Large intestine (tissue), 12 donors: Measurements from ENCODE around the gene TERF2IP. TPM values are rescaled to one million over a fixed set of nuclear protein-coding genes. Genes with fewer than 3 reads are reported as not detected.

ENCODE experiments used
- DNase-seq, 2 donors: peaks; one replicate each; pipeline versions ENCODE4 v3.0.0 to v3.0.0-alpha.2; 2013
- H3K27ac ChIP-seq: one replicate; pipeline ENCODE4 v1.5.1; 2013; ENCODE audit warnings: low read length
- H3K27me3 ChIP-seq: 2 replicates; pipeline ENCODE4 v1.6.1; 2013; ENCODE audit warnings: low read length; ENCODE audit not compliant: control insufficient read depth, insufficient read depth
- H3K36me3 ChIP-seq: 2 replicates; pipeline ENCODE4 v1.6.1; 2013; ENCODE audit warnings: low read length; ENCODE audit not compliant: control insufficient read depth, insufficient read depth
- H3K4me1 ChIP-seq: one replicate; pipeline ENCODE4 v1.6.1; 2013; ENCODE audit warnings: low read length; ENCODE audit not compliant: control insufficient read depth, insufficient read depth
- H3K4me3 ChIP-seq: one replicate; pipeline ENCODE4 v1.5.1; 2013; ENCODE audit warnings: low read length
- H3K9me3 ChIP-seq: one replicate; pipeline ENCODE4 v1.6.1; 2013; ENCODE audit warnings: mild to moderate bottlenecking, low read depth, low read length, moderate library complexity; ENCODE audit not compliant: control insufficient read depth
- WGBS: methylation state at CpG from one replicate; pipeline ENCODE4 v1.1.5; 2013; ENCODE audit warnings: low lambda C conversion rate; ENCODE audit not compliant: insufficient coverage; 5-methylcytosine and 5-hydroxymethylcytosine counted together
- long read RNA-seq, 11 donors: transcript quantifications; one replicate each; lab custom pipeline, GENCODE V29; 2026
- polyA plus RNA-seq: library from polyadenylated mRNA; unstranded; fragments of 120-200 nt; gene quantifications from one replicate; pipeline ENCODE4 v1.2.1, GENCODE V29; 2013

Gene TERF2IP, protein sequence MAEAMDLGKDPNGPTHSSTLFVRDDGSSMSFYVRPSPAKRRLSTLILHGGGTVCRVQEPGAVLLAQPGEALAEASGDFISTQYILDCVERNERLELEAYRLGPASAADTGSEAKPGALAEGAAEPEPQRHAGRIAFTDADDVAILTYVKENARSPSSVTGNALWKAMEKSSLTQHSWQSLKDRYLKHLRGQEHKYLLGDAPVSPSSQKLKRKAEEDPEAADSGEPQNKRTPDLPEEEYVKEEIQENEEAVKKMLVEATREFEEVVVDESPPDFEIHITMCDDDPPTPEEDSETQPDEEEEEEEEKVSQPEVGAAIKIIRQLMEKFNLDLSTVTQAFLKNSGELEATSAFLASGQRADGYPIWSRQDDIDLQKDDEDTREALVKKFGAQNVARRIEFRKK
- polyA plus RNA-seq: 56.8 TPM
- long read RNA-seq, donor 1, transcript TERF2IP-201 (3 exons, 2,118 nt): major isoform, 26 of 26 reads
- long read RNA-seq, donor 1, partial matches to known transcripts: 0 of 26 reads
- long read RNA-seq, donor 1, other reads (novel, unspliced or antisense): 0 of 26 reads
- long read RNA-seq, donor 2, transcript TERF2IP-201 (3 exons, 2,118 nt): major isoform, 59 of 59 reads
- long read RNA-seq, donor 2, partial matches to known transcripts: 0 of 59 reads
- long read RNA-seq, donor 2, other reads (novel, unspliced or antisense): 0 of 59 reads
- long read RNA-seq, donor 3: 0 reads
- long read RNA-seq, donor 4, partial matches to known transcripts: 0 of 3 reads
- long read RNA-seq, donor 4, other reads (novel, unspliced or antisense): 0 of 3 reads
- long read RNA-seq, donor 5, transcript TERF2IP-201 (3 exons, 2,118 nt): major isoform, 35 of 35 reads
- long read RNA-seq, donor 5, partial matches to known transcripts: 0 of 35 reads
- long read RNA-seq, donor 5, other reads (novel, unspliced or antisense): 0 of 35 reads
- long read RNA-seq, donor 6, transcript TERF2IP-201 (3 exons, 2,118 nt): major isoform, 36 of 49 reads
- long read RNA-seq, donor 6, partial matches to known transcripts: 13 of 49 reads
- long read RNA-seq, donor 6, other reads (novel, unspliced or antisense): 0 of 49 reads
- long read RNA-seq, donor 7, transcript TERF2IP-201 (3 exons, 2,118 nt): major isoform, 31 of 32 reads
- long read RNA-seq, donor 7, partial matches to known transcripts: 0 of 32 reads
- long read RNA-seq, donor 7, other reads (novel, unspliced or antisense): 0 of 32 reads
- long read RNA-seq, donor 8, transcript TERF2IP-201 (3 exons, 2,118 nt): major isoform, 54 of 109 reads
- long read RNA-seq, donor 8, partial matches to known transcripts: 55 of 109 reads
- long read RNA-seq, donor 8, other reads (novel, unspliced or antisense): 0 of 109 reads
- long read RNA-seq, donor 9, transcript TERF2IP-201 (3 exons, 2,118 nt): major isoform, 53 of 53 reads
- long read RNA-seq, donor 9, partial matches to known transcripts: 0 of 53 reads
- long read RNA-seq, donor 9, other reads (novel, unspliced or antisense): 0 of 53 reads
- long read RNA-seq, donor 10, transcript TERF2IP-201 (3 exons, 2,118 nt): major isoform, 35 of 36 reads
- long read RNA-seq, donor 10, partial matches to known transcripts: 0 of 36 reads
- long read RNA-seq, donor 10, other reads (novel, unspliced or antisense): 0 of 36 reads
- long read RNA-seq, donor 11, transcript TERF2IP-201 (3 exons, 2,118 nt): major isoform, 36 of 36 reads
- long read RNA-seq, donor 11, partial matches to known transcripts: 0 of 36 reads
- long read RNA-seq, donor 11, other reads (novel, unspliced or antisense): 0 of 36 reads

DNA sequence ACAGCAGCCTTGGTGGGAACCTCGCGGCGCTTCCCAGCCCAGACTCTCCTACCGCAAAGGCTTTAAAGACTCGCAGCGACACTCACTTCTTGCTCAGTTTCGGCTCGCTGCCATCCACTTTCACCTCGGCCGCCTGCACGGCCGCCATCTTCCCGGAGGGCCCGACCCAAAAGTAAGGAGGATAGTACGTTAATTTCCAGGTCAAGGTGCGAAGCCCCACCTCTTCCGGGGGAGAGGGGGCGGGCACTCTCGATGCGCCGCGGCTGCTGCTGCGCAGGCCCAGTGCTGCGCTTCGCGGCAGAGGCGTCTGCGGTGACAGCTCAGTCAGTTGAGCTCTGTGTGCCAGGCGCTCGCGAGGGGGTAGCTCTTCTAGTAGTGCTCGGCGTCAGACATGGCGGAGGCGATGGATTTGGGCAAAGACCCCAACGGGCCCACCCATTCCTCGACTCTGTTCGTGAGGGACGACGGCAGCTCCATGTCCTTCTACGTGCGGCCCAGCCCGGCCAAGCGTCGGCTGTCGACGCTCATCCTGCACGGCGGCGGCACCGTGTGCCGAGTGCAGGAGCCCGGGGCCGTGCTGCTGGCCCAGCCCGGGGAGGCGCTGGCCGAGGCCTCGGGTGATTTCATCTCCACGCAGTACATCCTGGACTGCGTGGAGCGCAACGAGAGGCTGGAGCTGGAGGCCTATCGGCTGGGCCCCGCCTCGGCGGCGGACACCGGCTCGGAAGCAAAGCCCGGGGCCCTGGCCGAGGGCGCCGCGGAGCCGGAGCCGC lies at the start of gene TERF2IP, which contains the start of gene KARS1:
Gene TERF2IP (plus strand): TSS at position 282 of the 773 bp plus-strand sequence. CDS start 110 bp downstream, at position 392.
Gene KARS1 (minus strand): TSS at position 174 of the 773 bp plus-strand sequence. CDS start 26 bp downstream, at position 148.
- H3K9me3 ChIP-seq: no peaks in the 10 kb centered on the region
- peaks cover 16% of the 10 kb centered on the region for H3K4me1 ChIP-seq
- peak; percentile 95 to 97 for DNase-seq
- WGBS: no CpG with 5 or more reads among the region's 76 CpGs
- peak within 1 kb of the TSS; percentile 88 for H3K4me3 ChIP-seq
- H3K27ac ChIP-seq: peak within 1 kb of the TSS; percentile 87
- H3K27me3 ChIP-seq: no peaks in the 10 kb centered on the region
- peaks cover 23% of the 10 kb centered on the region for H3K36me3 ChIP-seq

DNA sequence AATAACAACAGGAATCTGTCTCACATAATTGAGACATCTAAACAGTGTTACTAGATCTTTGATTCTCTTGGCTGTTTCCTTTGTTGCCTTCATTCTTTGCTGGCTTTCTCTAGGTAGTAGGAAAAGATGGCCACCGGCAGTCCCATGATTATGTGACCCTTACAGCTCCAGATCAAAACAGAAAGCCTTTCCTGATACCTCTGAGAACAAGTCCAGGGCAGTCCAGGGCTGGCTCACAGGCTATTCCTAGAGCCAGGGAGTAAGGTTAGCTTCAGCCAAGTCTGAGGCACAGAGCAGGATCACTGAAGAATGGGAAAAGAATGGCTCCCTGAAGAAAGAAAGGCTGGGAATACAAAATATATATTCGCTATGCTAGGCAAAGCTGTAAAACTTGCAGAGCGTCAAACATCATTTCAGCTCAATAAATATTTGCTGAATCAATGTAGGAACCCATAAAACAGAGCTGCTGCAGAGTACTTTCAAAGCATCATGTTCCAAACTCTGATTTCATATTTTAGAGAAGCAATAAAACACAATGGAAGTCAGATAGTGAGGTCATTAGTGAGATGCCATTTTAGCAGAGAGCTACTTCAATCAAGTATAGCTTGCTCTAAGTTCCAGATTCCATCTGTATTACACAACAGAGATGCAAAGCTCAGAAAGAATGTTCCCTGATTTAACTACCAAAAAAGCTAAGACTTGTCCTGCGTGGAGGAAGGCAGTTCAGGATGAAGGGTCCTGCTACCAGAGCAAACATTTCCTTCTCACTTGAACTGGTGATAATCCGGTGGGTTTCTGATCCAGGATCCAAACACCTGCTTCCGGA lies 47.9 kb upstream of the TERF2IP start:
- H3K27me3 ChIP-seq: no peaks in the 10 kb centered on the region
- H3K9me3 ChIP-seq: no peaks in the 10 kb centered on the region
- no peak overlapping the region for H3K4me3 ChIP-seq
- WGBS: 50% methylated on average over 2 of the region's 6 CpGs
- DNase-seq: no peak
- H3K27ac ChIP-seq: no peak overlapping the region
- peaks cover 54% of the 10 kb centered on the region for H3K36me3 ChIP-seq
- H3K4me1 ChIP-seq: no peaks in the 10 kb centered on the region

DNA sequence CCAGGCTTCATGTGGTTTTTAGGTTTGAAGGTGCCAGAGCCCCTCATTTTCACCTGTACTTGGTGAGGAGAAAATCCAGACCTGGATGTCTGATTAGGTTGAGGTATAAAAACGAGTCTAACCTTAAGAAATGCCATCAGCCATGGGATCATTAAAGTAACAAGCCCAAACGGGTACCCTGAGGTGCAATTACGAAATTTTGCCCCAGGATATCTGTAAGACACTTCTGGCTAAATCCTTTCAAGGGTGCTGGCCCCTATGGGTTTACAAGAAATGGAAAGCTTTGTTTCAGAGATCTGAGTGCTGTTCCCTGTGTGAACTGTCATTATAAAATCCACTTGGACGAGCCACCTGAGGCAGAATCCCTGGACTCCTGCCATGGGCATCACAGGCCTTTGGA lies 44.3 kb upstream of the TERF2IP start:
- no peaks in the 10 kb centered on the region for H3K27me3 ChIP-seq
- no peak for DNase-seq
- H3K4me1 ChIP-seq: no peaks in the 10 kb centered on the region
- H3K27ac ChIP-seq: no peak overlapping the region
- H3K9me3 ChIP-seq: no peaks in the 10 kb centered on the region
- WGBS: no CpG with 5 or more reads among the region's 4 CpGs
- H3K4me3 ChIP-seq: no peak overlapping the region
- H3K36me3 ChIP-seq: peaks cover 58% of the 10 kb centered on the region

DNA sequence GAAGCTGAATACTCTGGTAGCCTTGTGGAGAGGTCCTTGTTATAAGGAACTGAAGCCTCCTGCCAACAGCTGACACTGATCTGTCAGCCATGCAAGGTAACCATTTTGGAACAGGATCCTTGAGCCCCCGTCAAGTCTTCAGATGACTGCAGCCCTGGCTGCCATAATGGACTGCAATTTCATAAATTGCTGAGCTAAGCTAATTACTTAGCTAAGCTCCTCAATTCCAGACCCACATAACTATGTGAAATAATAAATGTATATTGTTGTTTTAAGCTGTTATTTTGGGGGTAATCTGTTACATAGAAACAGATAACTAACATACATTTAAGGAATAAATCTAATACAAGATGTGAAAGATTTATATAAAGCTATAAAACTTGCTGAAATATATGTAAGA lies 41.1 kb upstream of the TERF2IP start:
- DNase-seq: no peak
- H3K4me1 ChIP-seq: no peaks in the 10 kb centered on the region
- no CpG with 5 or more reads among the region's 1 CpG for WGBS
- H3K4me3 ChIP-seq: no peak overlapping the region
- H3K9me3 ChIP-seq: no peaks in the 10 kb centered on the region
- H3K27me3 ChIP-seq: no peaks in the 10 kb centered on the region
- peaks cover 64% of the 10 kb centered on the region for H3K36me3 ChIP-seq
- no peak overlapping the region for H3K27ac ChIP-seq

DNA sequence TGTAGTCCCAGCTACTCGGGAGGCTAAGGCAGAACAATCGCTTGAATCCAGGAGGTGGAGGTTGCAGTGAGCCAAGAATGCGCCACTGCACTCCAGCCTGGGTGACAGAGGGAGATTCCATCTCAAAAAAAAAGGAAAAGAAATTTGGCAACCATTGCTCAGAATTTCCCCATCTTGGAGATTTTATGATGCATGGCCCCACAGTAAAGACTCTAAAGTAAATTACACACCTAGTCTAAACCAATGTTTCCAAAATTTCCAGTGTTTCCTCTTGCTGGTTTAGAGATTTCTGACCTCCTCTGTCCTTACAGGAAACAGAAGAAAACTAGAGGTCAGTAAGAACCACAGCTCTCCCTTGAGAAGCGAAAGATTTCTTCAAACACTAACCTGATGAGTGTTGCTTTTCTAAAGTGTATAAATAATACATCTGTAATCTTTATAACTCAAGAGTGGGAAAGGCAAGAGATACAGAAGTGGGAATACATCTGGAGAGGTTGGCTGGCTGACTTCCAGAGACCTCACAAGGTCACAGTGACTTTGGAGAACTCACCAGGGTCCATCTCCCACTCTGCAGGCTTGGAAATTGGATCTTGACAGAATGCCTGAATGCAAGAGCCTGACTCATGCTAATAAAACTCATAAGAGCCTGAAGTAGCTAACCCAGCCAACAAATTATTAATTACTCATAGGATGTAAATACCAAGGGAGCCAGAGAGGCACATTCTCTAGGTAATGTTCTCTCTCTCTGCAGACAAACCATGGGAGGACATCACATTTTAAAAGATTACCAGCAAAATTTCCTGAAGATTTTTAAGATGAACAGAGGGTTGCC lies 33.3 kb upstream of the TERF2IP start:
- peaks cover 69% of the 10 kb centered on the region for H3K36me3 ChIP-seq
- no peaks in the 10 kb centered on the region for H3K9me3 ChIP-seq
- no CpG with 5 or more reads among the region's 4 CpGs for WGBS

DNA sequence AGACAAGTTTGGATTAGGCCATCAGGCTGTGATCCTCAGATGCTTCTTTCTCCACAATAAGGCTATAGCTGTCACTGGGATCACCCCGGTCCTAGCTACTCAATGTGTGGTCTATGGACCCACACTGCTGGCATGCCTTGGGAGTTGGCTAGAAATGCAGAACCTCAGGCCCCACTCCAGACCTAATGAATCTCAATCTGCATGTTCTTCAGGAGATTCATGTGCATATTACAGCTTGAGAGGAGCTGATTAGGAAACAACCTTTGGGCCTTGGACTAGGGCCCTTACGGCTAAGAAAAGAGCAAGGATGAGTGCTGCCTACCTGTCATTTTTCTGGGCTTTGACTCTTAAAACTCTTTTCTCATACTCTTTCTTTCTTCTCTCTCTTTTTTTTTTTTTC lies 32.0 kb upstream of the TERF2IP start:
- Histone ChIP-seq H3K36me3 (peaks cover 76% of the 10 kb centered on the region), H3K27me3 (no peaks in the 10 kb centered on the region), H3K4me1 (no peaks in the 10 kb centered on the region), H3K4me3 (no peak overlapping the region), H3K9me3 (no peaks in the 10 kb centered on the region), H3K27ac (no peak overlapping the region)
- WGBS: no CpG with 5 or more reads among the region's 2 CpGs
- no peak for DNase-seq

More for the DNA sequence above, 33.3 kb upstream of the TERF2IP start:
- DNase-seq: no peak
- no peaks in the 10 kb centered on the region for H3K4me1 ChIP-seq
- no peaks in the 10 kb centered on the region for H3K27me3 ChIP-seq
- H3K4me3 ChIP-seq: no peak overlapping the region
- no peak overlapping the region for H3K27ac ChIP-seq

DNA sequence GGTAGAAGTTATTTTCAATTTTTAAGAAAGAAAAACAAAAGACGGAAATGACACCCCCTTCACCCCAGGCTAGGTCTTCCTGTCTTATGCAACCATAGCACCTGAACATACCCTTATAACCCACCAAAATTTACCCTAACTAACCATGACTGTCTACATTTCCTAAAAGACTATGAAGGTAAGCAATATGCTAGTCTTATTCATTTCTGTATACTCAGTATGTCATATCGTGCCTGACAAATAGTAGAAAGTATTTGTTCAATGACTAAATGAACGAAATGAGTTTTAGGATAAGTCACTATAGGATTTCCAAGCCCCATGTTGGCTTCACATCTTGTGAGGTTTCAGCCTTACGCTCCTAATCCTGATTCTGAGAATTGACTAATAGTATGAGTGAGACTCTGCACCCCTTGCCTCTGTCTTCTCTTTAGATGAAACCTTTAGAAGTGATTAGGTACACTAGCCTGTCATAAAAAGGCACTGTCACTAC lies 31.0 kb upstream of the TERF2IP start:
- peaks cover 69% of the 10 kb centered on the region for H3K36me3 ChIP-seq
- WGBS: no CpG with 5 or more reads among the region's 4 CpGs
- H3K9me3 ChIP-seq: no peaks in the 10 kb centered on the region
- no peaks in the 10 kb centered on the region for H3K27me3 ChIP-seq
- H3K4me1 ChIP-seq: no peaks in the 10 kb centered on the region
- H3K4me3 ChIP-seq: no peak overlapping the region
- DNase-seq: no peak
- H3K27ac ChIP-seq: no peak overlapping the region

DNA sequence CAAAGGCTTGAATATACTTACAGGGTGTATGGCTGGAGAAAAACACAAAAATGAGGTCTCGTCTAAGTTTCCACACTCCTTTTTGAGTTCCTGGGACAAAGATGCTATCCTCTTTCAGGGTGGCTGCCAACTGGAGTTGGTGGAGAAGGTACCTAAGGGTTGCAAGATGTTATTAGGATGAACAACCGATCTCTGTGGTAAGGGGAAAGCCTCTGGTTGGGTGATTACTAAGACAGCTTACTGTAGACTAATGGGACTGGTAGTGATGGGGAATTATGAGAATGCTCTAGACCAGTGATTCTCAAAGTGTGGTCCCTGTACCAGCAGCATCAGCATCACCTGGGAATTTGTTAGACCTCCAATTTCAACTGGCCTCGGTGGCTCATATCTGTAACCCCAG lies 30.5 kb upstream of the TERF2IP start:
- Histone ChIP-seq H3K27me3 (no peaks in the 10 kb centered on the region), H3K36me3 (peaks cover 64% of the 10 kb centered on the region), H3K4me1 (no peaks in the 10 kb centered on the region), H3K4me3 (no peak overlapping the region), H3K27ac (no peak overlapping the region), H3K9me3 (no peaks in the 10 kb centered on the region)
- no peak for DNase-seq
- WGBS: no CpG with 5 or more reads among the region's 3 CpGs
